GM18867 (cell line): Measurements from ENCODE around the gene APBB2.

Source experiments
- ATAC-seq: cut with Tn5 transposase; IDR thresholded peaks from one replicate; pipeline ENCODE4 v1.9.1; 2021; ENCODE audit warnings: mild to moderate bottlenecking, moderate library complexity; ENCODE audit not compliant: unreplicated experiment

The APBB2 gene

DNA sequence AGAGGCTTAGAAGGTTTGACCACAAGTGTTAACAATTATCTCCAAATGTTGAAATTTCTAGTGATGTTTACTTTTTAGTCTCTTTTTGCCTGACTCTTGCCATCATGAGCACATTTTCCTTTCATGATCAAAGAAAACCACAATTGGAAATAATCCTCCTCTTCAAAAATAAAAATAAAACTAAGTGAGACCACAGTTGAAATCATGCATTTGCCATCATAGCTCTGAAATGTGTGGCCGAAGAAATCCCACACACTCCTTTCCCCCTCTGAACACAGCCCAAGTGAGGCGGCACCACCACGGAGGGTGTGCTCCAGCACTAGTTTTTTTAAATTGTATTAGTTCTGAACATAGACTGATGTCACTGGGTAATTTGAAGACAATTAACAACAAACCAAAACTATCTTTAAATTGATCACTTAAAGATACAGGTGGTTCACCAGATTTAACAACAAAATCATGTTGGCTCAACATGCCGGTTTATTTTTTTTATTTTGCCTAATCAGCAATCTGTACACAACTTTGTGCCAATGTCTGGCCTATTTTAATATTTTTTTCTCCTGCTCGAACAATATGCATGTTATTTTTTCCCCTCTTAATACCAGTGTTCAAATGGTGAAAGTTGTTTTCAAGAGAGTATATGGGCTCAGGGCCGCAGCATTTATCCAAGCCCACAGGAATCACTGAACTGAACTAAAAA lies 17.6 kb downstream of the APBB2 start:
- no peak for ATAC-seq

DNA sequence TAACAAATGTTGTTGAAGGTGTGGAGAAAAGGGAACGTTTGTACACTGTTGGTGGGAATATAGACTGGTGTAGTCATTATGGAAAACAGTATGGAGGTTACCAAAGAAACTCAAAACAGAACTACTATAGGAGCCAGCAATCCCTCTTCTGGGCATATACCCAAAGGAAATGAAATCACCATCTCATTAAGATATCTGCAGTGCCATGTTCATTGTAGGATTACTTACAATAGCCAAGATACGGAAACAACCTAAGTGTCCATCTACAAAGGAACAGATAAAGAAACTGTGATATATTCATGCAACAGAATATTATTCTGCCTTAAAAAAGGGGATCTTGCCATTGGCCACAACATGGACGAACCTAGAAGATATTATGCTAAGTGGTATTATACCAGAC lies 22.2 kb downstream of the APBB2 start:
- no peak for ATAC-seq

DNA sequence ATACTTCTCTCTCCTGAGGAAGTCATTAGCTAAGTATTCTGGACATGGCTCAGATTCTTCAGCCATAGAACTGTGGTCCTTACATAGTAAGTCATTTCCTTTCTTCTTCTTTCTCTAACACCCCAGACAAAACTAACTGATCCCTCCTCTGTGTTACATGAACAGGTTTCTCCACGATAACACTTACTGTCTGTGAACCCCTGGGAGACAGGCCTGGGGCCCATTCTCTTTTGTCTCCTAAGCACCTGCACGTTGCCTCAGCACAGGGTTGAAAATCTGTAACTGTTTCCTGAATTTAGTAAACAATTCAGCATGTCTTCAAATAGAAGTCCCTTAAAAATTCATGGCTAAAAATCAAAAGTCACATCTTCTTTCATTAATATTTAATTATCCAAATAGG lies 24.7 kb downstream of the APBB2 start:
- ATAC-seq = peak; percentile 15

DNA sequence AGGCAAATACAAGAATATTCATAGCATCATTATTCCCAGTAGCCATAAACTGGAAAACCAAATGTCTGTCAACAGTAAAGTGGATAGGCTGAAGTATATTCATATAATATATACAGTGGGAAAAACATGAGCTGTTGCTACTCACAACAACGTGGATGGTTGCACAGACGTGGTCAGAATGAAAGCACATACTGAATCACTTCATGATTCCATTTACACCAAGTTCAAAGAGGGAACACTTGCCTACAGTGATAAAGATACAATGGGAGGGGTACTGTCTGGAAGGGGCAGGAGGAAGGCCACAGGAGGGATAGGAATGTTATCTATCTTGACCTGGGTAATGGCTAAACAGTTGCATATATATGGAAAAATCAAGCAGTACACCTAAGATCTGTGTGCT lies 25.3 kb downstream of the APBB2 start:
- ATAC-seq = peak; percentile 44

DNA sequence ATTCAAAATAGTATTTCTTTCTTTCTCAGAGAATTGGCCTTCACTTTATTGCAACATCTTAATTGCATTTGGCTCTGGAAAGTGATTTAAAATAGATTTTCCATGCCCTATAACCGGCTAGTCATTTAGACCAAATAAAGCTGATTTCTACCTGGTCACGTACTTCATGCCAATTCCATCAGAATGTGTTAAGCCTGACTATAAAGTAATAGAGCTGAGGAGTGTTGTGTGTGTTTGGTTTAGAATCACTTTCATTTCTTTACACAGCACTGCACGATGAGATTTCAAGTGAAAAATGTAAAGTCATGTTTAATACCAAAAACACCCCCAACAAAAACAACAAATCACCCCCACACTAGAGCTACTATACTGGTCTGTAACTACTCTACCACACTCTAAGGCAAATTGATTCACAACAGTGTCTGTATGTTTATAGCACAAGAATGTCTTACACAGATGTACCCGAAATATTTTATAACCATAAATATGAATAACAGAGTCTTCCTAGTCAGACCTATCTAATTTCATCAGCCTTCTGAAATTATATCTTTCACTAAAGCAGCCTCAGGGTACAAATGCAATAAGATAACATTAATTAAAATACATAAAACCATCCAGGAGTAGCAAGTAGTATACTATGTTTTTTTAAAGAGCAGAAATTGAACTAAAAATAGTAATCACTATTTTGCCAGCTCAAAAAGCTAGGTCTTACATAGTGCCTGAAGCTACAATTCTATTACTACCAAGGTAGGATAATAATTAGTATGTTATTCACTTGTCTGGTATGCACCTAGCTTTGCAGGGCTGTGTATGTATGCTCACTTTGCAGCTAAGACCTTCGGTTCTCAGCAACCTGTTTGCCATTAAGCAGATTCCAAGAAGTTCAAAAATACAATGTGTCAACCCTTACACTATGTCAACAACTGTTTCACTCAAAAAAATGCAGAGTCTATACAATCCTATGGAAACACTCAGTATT lies 28.4 kb downstream of the APBB2 start:
- peak; percentile 45 for ATAC-seq

GRCh38 chr4:41184009-41184408 lies 30.3 kb downstream of the APBB2 start:
- ATAC-seq = no peak

DNA sequence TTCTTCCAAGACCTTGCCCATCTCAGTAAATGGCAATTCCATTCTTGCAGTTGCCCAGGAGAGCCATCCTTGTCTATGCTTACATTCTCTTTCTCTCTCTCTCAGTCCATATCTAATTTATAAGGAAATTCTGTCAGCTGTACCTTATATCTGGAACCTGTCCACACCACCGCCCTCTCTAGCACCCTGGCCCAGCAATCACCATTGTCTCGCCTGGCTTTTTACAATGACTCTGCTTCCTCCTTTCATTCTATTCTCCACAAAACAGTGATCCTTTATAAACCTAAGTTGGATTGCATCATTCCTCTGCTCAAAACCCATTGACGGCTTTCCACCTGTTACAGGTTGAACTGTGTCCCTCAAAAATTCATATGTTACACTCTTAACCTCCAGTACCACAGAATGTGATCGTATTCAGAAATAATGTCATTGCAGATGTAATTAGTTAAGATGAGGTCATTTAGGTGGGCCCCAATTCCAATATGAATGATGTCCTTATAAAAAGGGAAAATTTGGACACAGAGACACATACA lies 31.3 kb downstream of the APBB2 start:
- no peak for ATAC-seq

- no peak for ATAC-seq
Measured at GRCh38 chr4:41181037-41181436, 33.3 kb downstream of the APBB2 start.

DNA sequence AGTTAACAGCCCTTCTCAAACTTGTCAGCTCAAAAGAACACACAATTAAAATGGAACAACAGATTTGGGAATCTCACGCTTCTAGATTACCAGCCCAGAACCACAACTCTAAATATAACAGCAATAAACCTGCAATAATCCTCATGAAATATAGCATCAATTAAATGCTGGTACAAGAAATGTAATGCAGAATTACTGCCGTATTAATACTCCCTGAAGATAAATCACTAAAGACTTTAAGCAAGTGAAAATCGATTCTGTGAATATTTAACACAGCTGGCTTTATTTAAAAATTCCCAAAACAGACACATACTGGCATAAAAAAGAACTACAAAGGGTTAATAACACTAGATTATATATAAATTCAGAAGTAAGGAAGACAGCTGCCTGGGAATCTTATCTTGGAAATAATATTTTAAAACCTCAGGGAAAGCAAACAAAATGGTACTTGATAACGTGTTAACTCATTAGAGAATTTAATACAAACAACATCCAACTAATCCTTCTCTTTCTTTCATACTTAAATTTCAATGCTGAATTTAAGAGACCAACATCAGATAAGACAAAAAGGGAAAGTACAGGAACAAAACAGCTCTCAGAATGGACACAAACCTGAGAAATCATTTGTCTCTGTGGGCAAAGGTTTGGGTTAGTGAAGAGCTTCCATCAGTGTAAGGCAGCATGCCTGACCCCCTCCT lies 34.7 kb downstream of the APBB2 start:
- ATAC-seq = no peak

DNA sequence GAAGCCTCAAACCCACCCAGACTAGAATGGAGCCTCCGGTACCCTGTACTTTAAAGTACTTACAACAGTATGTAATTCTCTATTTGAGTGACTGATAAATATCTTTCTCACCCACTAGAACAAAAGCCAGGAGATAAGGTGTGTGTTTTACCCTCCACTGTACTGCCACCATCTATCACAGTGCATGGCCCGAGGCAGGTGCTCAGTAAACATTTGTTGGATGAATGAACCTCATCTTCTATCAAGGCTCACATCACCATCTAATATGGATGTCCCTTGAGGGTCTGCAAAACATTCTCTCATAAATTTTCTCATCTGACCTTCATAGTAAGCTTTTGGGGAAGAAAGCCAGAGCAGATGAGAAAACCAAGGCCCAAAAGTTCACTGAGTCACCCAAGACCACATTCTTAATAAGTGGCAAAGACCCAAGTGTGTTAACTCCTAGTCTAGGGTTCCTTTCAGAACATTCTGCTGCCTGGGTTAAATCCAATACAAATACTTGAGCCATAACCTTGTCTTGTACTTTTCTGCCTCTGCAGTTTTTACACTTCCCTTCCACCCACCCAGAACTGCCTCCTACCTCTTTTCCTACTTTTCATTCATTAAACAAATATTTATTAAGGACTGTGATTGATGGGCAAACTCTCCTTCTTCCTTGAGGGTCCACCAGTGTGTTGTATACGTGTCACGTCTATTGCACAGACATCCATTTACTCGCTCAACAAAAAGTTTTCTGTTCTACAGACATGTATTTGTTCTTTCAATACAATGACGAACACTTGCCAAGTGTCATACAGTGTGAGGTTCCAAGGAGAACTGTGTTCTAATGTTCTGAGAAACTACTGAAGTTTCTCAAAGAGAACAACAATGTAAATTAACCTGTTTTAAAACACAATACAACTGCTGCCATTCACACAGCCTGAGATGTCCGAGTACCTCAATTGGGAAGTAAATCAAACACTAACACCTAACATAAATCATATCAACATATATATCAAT lies 35.7 kb downstream of the APBB2 start:
- ATAC-seq = no peak

DNA sequence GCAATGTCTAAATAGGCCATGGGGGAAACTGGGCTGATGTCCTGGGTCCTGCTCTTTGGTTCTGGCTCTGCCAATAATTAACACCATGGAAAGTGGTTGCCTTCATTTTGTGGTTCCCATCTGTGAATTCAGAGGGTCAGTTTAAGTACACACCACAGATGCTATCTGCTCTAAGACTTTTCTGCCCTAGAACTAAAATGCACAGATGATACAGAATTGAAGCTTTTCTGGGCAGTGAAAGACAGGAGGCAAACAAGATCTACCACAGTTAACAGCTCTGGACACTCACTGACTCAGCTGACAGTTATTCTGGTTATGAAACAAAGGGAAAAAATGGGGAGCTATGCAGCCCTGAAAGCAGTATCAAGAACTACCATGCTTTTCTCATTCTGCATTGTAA lies 37.3 kb downstream of the APBB2 start:
- ATAC-seq = no peak

GRCh38 chr4:41176340-41176739 lies 38.0 kb downstream of the APBB2 start:
- no peak for ATAC-seq

- ATAC-seq = no peak
Measured at GRCh38 chr4:41175794-41176193, 38.5 kb downstream of the APBB2 start.

DNA sequence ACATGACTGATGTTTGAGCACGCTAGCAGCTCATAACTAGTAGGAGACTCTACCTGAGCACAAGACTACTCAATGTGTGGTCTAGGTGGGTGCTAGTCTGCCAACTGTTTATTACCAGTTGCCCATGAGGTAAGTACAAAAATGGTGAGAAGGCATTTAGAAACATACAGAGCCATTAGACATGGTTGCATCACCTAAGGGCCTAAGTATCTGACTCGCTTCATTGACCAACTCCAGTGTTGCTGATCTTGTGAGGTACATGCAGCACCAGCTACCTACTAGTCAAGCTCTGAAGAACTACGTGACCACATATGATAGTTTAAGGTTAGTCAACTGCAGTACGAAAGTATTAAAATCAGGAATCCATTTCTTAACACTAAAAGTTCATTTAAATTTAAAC lies 39.9 kb downstream of the APBB2 start:
- ATAC-seq = no peak

DNA sequence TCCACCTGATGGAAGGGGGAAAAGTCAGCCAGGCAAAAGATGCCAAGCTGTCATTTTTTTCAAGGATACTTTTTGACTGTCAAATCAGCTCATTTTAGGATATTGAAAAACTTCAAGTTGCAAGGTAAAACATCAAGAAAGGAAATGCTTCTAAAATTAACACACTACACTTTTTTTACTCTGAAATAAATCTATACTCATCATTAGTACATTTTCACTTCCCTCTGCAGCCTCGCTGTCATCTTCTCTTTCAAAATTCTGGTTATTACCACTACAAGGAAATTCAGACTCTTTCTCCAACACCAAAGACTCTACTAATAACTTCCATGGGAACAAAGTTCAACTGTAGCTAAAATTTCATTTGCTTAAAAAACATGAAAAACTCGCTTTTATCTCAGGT lies 41.6 kb downstream of the APBB2 start:
- ATAC-seq = no peak

DNA sequence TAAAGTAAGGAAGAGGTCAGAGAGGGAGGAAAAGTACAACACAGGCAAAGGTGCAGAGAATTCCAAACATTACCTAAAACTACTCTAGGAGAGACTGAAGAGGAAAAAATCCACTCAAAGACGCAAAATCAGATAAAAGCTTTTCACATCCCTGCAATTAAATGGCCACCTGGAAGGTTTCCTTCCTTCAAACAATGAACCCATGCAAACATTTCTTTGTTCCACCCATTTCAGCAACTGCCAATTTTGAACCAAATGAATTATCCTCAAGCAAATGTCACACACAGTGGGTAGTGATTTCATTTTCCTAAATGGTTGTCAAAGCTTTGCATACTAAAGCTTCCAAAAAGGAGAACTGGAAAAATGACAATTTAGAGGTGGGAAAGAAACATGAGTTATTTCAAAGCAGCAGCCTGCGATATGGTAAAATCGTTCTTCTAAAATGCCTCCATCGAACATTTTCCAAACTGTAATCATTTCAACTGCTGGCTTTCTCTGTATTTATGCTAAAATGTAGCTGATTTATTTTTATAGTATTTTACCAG lies 45.0 kb downstream of the APBB2 start:
- ATAC-seq = no peak

- ATAC-seq = no peak
Measured at GRCh38 chr4:41167191-41167590, 47.2 kb downstream of the APBB2 start.

DNA sequence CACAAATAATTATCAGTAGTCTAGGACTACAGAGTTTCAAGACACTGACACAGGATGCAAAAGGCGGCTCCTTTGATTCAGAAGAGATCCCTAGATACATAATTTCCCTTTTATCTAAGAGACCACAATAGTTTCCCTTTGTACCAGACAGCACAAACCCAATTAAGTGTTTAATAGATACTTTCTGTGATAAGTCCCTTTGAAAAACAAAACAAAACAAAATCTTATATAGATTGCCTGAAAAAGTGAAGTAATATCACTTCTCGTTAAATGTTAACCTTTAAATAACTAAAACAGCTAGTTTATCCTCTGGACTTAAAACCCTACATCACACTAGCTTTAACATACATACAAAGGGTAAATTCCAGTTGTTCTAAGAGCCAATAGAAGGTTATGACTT lies 49.9 kb downstream of the APBB2 start:
- ATAC-seq = no peak

DNA sequence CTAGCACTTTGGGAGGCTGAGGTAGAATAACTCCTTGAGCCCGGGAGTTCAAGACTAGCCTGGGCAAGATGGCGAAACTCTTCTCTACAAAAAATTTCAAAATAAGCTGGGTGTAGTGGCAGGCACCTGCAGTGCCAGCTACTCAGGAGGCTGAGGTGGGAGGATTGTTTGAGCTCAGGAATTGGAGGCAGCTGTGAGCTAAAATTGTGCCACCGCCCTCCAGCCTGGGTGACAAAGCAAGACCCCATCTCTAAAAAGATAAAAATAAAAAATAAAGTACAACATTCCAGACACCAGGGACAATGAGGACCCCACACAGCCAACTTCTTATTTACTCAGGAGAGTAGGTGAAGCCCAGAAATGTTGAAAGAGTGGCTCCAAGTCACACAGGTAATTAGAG lies 53.0 kb downstream of the APBB2 start:
- ATAC-seq = no peak

- no peak for ATAC-seq
Measured at GRCh38 chr4:41160856-41161255, 53.5 kb downstream of the APBB2 start.
